ENCODE measurements around the gene PARP14. TPM values are rescaled to one million over a fixed set of nuclear protein-coding genes. Genes with fewer than 3 reads are reported as not detected.
A peak's percentile ranks its signal among the peaks of the same experiment; 100 is the strongest.

PARP14 gene
- total RNA-seq, 2 experiments from 2014 or later: 29.0 to 31.6 TPM

DNA sequence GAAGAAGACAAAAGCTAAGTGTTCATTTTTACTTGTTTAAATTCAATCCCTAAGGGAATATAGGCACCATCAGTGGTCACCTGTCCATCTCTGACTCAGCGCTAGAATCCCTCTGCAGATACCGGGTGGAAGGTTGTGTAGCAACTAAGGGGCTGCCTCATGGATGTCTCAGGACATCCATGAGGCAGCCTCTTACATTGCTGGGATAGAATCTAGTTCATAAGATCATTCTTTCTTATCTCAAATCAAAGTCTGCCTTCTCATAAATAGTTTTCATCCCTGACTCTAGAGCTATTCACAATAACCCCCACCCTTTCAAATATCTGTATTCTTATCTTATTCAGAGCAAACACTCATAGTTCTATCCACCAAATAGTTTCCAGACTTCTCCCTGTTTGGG, 74.9 kb downstream of the PARP14 start:
- Mint-ChIP-seq H3K4me3 (no peak overlapping the region), H3K9me3 (no peaks in the 10 kb centered on the region), H3K27ac (no peak overlapping the region), H3K4me1 (ENCODE audit: low read depth) (no peaks in the 10 kb centered on the region), H3K36me3 (ENCODE audit: low read depth) (peaks cover 83% of the 10 kb centered on the region), H3K27me3 (no peaks in the 10 kb centered on the region)
- POLR2A ChIA-PET: no interaction called here
- Histone ChIP-seq H3K36me3 (ENCODE audit: insufficient read depth, low read length) (peaks cover 52% of the 10 kb centered on the region), H3K4me1 (ENCODE audit: insufficient read depth, low read length) (no peaks in the 10 kb centered on the region), H3K27me3 (ENCODE audit: control insufficient read depth in 1 of 2, insufficient read depth in 2 of 2, low read length in 2 of 2) (no peaks in the 10 kb centered on the region), H3K4me3 (ENCODE audit: low read length) (no peak overlapping the region), H3K9me3 (ENCODE audit: control insufficient read depth in 1 of 2, insufficient read depth in 1 of 2, low read length in 2 of 2) (no peaks in the 10 kb centered on the region), H3K27ac (ENCODE audit: low read depth in 1 of 2, low read length in 2 of 2) (no peak overlapping the region)
- intact Hi-C loops (cut with DNase I, micrococcal nuclease): loop anchor here (2.0 to 10.0 kb wide), 2 partner anchors 269 to 273 kb away; partner anchors contain the start of gene SEMA5B (in 1 of the 2)
- no peak for DNase-seq
- CTCF ChIA-PET: interaction anchor here (0.7 to 1.2 kb wide), 5 partner anchors 11 to 482 kb away, joined by 3 to 4 read pairs (median 4); partner anchors contain the start of gene HSPBAP1
- no peak for ATAC-seq (ENCODE audit: poor library complexity)
- TF ChIP-seq, protein P1, sequence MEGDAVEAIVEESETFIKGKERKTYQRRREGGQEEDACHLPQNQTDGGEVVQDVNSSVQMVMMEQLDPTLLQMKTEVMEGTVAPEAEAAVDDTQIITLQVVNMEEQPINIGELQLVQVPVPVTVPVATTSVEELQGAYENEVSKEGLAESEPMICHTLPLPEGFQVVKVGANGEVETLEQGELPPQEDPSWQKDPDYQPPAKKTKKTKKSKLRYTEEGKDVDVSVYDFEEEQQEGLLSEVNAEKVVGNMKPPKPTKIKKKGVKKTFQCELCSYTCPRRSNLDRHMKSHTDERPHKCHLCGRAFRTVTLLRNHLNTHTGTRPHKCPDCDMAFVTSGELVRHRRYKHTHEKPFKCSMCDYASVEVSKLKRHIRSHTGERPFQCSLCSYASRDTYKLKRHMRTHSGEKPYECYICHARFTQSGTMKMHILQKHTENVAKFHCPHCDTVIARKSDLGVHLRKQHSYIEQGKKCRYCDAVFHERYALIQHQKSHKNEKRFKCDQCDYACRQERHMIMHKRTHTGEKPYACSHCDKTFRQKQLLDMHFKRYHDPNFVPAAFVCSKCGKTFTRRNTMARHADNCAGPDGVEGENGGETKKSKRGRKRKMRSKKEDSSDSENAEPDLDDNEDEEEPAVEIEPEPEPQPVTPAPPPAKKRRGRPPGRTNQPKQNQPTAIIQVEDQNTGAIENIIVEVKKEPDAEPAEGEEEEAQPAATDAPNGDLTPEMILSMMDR (IDR thresholded peaks at IDR 0.05): no peak

DNA sequence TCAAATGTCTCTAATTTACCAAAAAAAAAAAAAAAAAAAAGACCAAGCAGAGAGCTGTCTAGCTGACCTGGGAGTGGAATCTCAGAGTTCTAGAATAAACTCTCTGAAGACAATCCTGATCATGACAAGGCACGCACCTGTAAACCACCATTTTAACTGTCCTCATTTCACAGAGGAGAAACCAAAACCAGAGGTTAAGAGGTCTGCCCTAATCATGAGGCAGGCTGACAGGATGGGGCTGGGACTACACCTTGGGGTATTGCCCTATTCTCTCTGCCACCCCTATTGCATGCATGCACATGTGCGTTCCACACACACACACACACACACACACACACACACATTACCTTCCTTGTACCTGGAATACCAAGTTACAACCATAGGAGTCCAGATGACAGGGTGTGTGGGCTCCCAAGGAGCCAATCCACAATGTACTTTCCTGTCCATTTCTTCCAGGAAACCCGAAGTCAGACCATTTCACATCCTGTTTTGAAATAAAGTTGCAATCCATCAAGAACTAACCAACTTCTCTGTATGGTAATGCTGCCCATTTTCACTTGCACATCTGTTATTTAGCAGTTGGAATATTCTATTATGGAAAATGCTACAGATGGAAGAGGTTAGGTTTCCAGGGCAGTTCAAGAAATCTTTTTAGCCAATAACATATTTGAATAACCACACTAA, 78.4 kb downstream of the PARP14 start:
- H3K4me1 ChIP-seq (ENCODE audit: insufficient read depth, low read length): no peaks in the 10 kb centered on the region
- CTCF ChIA-PET: interaction anchor here (1.1 kb wide), 1 partner anchor 12 kb away, joined by 3 read pairs; no protein-coding TSS in a partner anchor
- H3K27me3 Mint-ChIP-seq: no peaks in the 10 kb centered on the region
- H3K4me3 Mint-ChIP-seq: no peak overlapping the region
- intact Hi-C loops (cut with DNase I, micrococcal nuclease): loop anchor here in 1 of 2 experiments (10.0 kb wide), 1 partner anchor 266 kb away; the partner anchor contains the start of gene SEMA5B
- H3K4me1 Mint-ChIP-seq (ENCODE audit: low read depth): no peaks in the 10 kb centered on the region
- H3K36me3 ChIP-seq (ENCODE audit: insufficient read depth, low read length): peaks cover 24% of the 10 kb centered on the region
- H3K4me3 ChIP-seq (ENCODE audit: low read length): no peak overlapping the region
- H3K9me3 Mint-ChIP-seq: no peaks in the 10 kb centered on the region
- ATAC-seq (ENCODE audit: poor library complexity): no peak
- H3K27ac ChIP-seq (ENCODE audit: low read depth in 1 of 2, low read length in 2 of 2): no peak overlapping the region
- H3K27ac Mint-ChIP-seq: no peak overlapping the region
- H3K36me3 Mint-ChIP-seq (ENCODE audit: low read depth): peaks cover 80% of the 10 kb centered on the region
- POLR2A ChIA-PET: no interaction called here
- TF ChIP-seq, protein P1 (IDR thresholded peaks at IDR 0.05): no peak
- no peak for DNase-seq
- H3K27me3 ChIP-seq (ENCODE audit: control insufficient read depth in 1 of 2, insufficient read depth in 2 of 2, low read length in 2 of 2): no peaks in the 10 kb centered on the region
- H3K9me3 ChIP-seq (ENCODE audit: control insufficient read depth in 1 of 2, insufficient read depth in 1 of 2, low read length in 2 of 2): no peaks in the 10 kb centered on the region

DNA sequence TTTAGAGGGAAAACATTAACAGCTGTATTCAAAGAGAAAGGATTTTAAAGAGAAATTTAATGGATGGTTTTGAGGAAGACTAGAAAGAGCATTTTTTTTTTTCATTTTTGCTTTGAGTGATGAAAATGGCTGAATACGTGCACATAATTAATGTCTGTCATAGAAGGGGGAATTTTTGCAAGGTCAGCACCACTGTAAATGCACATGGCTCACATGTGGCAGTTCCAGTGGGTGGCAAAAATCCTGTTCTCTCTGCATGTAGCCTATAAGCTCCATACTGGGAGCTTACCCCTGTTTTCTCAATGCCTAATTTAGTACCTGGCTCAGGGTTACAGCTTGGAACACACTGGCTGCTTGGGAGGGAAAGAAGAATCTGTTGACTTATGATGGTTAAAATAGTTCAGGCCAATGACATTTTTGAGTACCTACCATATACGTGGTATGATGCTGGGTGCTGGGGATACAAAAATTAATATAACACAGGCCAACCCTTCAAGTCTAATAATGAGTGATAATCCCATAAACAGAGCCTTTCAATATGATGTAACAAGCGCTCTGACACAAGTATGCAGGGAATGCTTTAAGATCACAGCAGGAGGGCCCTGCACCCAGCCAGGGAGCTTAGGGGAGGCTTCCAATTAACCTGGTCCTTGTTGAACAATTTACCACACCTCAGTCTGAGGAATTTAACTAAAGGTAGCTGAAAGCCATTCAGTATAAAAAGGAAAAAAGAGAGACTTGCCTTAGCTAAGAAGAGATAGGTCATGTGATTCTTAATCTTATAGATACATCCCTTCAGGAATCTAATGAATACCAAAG, 80.0 kb downstream of the PARP14 start:
- TF ChIP-seq, protein P1 (IDR thresholded peaks at IDR 0.05): no peak
- Mint-ChIP-seq H3K36me3 (ENCODE audit: low read depth) (peaks cover 73% of the 10 kb centered on the region), H3K9me3 (no peaks in the 10 kb centered on the region), H3K4me3 (no peak overlapping the region), H3K4me1 (ENCODE audit: low read depth) (no peaks in the 10 kb centered on the region), H3K27me3 (no peaks in the 10 kb centered on the region), H3K27ac (peak overlapping the region; percentile 27)
- Histone ChIP-seq H3K27me3 (ENCODE audit: control insufficient read depth in 1 of 2, insufficient read depth in 2 of 2, low read length in 2 of 2) (no peaks in the 10 kb centered on the region), H3K4me1 (ENCODE audit: insufficient read depth, low read length) (no peaks in the 10 kb centered on the region), H3K27ac (ENCODE audit: low read depth in 1 of 2, low read length in 2 of 2) (no peak overlapping the region), H3K4me3 (ENCODE audit: low read length) (no peak overlapping the region), H3K9me3 (ENCODE audit: control insufficient read depth in 1 of 2, insufficient read depth in 1 of 2, low read length in 2 of 2) (no peaks in the 10 kb centered on the region), H3K36me3 (ENCODE audit: insufficient read depth, low read length) (peaks cover 14% of the 10 kb centered on the region)
- CTCF ChIA-PET: no interaction called here
- ATAC-seq (ENCODE audit: poor library complexity) (no peak), DNase-seq (no peak)
- POLR2A ChIA-PET: no interaction called here
- intact Hi-C loops (cut with DNase I, micrococcal nuclease): no loop called here
